Activated T-helper 9 cell treated with anti-CD3 and anti-CD28 coated beads, Interleukin-2, amount 50 U/mL, for 16 hours (primary cell): ENCODE measurements around the gene OPCML.

ENCODE experiments used
- DNase-seq: peaks from one replicate; pipeline ENCODE4 v3.0.0-alpha.2; 2020; ENCODE audit warnings: low read depth

Gene OPCML

DNA sequence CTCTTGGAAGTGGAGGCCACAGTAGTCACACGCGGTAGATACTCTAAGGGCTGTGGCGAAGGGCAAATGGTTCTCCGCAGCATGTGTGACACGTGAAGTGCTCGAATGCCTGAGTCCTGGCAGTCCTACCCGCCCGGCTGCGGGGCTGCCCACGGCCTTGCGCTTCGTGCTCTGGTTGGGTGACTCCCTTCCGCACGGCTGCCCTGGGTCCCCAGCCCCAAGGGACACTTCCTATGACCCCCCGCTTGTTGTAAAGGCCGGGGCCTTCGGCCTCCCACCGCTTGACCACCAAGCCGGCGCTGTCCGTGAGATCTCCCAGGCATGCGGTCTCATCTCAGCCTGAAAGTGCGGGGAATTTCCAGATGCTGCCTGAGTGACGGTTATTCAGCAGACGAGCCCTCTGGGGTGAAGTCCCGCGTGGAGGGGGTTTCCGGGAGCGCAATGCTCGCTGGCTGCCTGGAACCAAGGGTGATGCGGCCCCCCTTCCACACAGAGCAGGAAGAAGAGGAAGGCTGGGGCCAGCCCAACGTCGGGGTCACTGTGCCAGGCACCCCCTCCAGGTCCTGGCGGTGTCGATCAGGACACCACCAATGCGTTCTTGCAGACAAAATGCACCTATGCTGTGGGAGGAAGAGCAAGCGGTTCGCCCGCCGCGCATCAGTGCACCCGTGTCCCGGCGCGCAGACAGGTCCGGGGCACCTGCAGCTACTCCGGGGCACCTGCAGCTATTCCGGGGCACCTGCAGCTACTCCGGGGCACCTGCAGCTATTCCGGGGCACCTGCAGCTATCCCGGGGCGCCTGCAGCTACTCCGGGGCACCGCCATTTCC is 171.2 kb downstream of the OPCML start:
- DNase-seq = no peak

DNA sequence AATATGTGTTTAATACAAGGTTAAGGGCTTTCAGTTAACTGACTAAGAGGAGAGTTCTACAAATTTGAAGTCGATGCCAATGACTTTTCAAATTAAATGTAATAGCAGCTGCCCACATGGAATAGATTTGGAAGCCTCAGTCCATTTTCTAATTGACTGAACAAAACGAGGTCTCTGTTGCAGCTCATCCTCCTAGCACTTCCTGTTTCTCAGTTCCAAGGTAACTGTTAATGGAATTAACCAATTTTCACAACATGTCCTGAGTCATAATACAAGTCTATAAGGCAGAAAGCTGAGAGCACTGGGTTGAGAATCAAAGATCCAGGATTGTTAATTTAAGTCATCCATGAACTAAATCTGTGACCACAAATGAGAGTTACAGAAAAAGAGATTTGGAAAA is 177.2 kb downstream of the OPCML start:
- DNase-seq = no peak

DNA sequence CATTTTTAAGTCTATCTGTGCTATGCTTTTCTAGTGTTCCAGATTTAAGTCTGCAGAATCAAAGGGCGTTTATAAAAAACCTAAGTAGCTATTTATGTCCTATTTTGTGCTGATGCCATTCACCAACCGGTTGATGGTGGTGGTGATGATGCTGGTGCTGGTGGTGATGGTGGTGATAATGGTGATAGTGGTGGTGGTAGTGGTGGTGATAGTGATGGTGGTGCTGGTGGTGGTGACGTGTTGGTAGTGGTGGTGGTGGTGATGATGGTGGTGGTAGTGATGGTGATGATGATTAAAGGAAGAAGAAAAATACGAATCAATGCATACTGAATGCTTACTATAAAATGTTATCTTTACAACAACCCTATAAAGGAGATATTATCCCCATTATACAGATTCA is 178.2 kb downstream of the OPCML start:
- no peak for DNase-seq

DNA sequence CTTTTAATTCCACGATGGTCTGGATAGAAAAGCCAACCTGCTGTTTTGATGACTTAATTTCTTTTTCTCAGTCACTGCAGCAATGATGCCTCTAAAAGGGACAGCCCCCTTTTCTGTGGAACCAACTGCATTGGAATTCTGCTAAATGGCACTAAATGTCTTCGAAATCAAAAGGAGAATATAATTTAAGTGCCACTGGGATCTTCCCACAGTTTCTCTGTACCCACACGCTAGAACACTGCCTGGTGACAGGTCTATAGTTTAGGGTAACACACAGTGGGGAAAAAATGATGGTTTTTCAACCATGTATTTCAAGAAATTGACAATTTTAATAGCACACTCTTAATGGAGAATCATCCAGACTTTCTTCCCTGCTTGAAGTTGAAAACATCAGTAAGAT is 182.3 kb downstream of the OPCML start:
- DNase-seq = no peak

DNA sequence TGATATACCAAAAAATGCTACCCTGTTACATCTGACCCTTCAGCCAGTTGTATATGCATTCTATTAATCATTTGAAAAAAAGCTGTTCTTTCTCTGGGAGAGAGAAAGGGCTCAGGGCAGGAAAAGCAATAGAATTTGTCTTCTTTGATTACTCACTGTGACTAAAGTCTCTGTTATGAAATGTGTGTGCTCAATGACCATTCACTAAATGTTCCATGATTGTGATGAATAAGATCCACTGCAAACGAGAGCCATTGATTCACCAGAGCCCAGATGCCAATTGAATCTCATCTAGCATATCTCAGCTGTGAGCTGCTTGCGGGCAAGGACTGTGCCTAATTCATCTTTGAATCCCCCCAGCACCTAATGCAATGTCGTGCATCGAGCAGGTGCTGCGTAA is 184.3 kb downstream of the OPCML start:
- DNase-seq = no peak

DNA sequence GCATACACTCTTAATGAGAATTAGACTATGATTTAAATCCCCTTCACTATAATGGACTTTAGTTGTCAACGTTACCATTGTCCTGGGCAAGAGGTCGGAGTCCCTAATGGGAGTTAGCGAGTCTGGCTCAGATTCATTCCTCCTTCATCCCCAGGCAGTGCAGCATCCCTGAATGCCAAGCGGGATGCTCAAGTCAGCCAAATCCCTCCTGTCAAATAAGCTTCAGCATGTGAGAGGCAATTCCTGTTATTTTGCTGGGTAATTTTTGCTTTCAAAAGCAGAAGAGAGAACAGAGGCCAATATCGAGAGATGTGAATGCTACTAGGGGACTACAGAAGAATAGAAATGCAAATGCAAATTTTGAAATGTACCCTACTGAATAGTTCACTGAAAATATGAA is 186.2 kb downstream of the OPCML start:
- no peak for DNase-seq

DNA sequence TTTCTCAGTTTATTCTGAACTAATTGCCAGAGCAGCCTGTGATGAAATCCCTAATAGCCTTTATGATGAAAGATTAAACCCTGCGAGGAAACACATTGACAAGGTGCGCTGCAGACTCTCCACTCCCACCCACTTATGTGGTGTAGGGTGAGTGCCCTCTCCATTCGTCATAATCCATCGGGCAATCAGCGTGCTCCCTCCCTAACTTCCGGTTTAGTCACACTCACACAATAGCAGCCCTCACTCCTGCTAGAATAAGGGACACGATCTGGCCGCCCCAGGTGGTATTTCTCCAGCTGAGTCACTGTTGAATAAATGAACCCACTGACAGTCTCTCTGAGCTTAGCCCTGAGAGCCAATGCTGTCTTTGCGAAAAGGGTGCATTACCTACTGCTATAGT is 188.3 kb downstream of the OPCML start:
- no peak for DNase-seq

DNA sequence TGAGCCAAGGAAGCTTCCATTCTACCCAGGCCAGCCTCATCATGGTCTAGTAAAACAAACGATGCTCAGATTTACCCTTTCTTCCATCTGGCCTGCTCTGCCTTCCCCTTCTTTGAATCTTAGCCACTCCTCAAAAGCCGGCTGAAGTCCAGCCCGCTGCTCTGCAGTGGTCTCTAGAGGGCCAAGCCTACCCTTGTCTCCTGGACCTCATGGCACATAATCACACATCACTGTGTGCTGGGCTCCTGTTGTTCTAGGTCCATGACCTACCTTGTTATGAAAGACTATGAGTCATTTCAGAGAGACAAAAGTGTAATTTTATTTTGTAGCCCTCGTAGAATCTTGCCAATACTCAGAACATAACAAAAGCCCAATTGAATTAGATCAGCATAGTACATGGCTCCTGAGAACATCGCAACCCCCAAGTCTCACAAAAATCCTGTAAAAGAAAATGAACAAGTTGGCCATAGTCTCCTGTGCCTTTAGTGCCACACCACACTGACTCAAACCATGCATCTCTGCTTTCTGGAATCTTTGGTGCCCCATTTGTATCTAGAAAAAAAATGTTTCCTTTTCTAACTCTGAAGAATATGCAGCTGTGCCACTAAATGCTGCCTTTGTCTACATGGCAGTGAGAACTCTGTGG is 192.7 kb downstream of the OPCML start:
- DNase-seq = no peak

DNA sequence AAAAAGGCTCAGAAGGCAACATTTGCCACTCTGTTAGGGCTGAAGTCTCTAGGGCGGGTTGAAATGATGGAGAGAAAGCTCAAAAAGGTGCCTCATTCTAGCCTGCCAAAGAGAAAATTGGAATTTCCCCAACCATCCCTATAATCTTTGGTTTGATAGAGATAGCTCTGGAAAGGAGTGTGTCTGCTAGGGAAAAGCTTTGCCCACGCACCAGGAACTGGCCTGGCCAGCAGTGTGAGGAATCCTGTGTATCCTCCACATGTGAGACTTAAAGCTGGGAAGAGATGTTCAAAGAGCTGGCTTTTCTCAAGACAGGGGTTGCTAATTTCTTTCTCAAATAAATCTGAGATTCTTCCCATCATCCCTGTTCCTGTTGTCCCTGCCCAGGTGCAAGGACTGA is 193.7 kb downstream of the OPCML start:
- no peak for DNase-seq

DNA sequence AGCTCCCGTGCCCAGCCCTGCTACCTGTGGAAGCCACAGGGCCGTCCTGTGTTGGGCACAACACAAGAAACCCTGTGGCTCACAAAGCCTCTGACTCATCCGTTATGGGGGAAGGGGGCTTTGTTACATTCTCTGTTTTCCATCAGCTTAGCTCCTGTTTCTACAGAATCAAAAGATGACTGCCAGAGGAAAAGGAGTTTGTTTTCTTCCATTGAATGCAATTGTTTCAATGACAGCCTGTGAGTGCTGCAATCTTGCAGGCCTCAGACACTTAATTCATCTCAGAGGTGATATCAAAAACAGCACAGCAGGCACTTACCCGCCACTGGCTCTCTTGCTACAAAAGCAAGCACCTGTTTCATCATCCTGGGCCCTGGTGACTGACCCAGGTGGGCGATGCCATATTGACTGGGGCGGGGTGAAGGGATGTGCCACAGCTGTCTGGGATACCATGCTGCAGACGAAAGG is 194.3 kb downstream of the OPCML start:
- DNase-seq = no peak

DNA sequence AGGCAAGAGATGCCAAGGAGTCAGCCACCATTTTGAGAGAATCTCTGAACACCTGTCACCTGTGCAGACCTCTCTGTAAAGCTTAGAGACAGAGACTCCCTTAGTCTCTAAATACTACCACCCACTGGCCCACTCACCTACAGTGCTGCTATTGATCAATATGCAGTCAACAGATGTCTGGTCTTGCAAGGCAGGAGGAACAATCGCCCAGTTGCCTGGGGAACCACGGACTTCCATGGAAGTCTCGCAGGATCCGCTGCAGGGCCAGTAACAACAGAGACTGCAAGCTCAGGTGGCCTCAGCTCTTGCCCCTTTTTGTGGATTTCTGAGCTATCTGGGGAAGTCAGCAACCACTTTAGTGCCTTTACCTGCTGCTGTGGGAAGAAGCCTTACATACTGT is 195.1 kb downstream of the OPCML start:
- no peak for DNase-seq

DNA sequence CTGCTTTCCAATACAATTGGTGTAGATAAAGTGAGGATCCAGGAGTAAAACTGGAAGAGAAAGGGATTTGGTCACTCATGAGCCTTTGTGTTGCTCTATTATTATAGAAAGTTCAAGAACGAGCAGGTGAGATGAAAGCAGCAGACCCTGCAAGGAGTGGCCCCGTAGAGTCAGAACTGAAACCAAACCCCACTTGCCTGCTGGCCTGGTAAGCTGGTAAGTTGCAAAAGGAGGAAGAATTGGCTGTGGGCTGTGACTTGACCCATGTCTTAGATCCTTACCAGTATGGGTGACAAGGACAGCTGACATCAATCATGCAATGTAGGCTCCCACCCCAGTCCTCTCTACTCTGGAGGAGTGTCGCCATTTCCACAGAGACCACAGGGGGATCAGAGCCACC is 201.3 kb downstream of the OPCML start:
- DNase-seq = no peak

DNA sequence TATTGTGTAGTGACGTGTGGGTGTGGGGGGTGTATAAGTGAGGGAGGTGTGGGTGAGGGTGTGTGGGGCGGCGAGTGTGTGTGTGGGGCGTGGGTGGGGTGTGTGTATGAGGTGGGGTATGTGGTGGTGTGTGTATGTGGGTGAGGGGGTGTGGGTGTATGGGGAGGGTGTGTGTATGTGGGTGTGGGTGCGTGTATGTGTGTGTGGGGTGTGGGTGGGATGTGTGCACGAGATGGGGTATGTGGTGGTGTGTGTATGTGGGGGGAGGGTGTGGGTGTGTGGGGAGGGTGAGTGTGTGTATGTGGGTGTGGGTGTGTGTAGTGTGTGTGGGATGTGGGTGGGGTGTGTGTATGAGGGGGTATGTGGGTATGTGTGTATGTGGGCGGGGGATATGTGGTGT is 205.5 kb downstream of the OPCML start:
- no peak for DNase-seq

DNA sequence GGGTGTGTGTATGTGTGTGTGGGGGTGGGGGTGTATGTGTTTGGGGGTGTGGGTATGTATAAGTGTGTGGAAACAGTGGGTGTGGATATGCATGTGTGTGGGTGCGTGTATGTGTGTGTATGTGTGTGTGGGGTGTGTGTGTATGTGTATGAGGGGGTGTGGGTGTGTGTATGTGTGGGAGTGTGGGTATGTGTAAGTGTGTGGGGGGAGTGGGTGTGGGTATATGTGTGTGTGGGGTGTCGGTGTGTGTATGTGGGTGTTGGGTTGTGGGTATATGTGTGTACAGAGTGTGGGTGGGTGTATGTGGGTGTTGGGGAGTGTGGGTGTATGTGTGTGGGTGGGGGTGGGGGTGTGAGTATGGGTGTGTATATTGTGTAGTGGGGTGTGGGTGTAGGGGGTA is 206.0 kb downstream of the OPCML start:
- DNase-seq = no peak

DNA sequence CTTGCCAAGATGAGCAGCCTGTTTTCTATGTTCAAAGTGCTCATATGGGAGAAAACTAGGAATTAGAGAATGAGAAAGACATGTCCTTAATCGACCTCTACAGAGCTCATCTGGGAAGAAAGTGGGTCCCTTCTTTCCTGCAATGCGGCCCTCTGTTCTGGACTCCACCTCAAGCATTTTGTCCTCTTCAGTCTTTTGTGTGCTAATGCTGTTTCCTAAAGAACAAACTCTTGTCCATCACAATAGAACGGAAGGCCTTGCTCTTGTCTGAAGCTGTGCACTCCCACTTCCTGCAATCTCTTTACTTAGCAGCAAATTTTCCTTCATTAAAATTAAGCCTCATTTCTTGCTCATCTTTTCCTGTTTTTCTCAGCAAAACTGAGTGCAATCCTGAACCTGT is 206.6 kb downstream of the OPCML start:
- no peak for DNase-seq

DNA sequence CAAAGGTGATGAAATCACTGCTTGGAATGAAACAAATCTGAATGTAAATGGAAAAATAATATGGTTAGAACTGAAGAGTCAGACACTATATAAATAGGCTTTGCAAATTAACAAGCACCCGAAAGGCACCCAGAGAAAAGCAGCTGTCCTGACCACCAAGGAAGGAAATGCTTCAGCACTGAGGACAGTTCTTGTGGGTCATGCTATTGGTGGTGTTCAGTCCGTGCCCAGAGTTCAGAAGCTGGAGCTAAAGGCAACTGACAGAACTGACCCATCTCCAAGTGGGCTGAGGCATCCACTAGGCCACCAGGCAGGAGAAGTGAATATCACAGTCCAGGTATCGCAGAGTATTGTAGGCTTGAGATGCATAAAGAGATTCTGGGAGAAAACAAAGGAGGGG is 208.9 kb downstream of the OPCML start:
- no peak for DNase-seq

DNA sequence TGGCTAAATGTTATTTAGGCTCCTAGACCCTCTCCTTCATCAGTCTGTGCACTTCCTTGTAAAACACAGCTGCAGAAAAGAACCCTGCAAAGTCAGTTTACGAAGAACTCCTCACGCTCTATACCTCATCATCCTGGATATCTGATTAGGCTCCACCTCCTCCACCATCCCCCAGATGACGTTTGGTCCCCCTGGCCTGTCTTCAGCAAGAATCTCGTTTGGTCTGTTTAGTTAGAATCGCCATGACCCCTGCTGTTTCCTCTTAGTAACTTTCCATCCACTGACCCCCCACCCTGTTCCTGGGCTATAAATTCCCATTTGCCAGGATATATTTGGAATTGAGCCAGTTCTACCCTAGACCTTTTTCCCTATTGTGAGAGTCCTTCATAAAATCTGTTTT is 214.1 kb downstream of the OPCML start:
- DNase-seq = no peak

DNA sequence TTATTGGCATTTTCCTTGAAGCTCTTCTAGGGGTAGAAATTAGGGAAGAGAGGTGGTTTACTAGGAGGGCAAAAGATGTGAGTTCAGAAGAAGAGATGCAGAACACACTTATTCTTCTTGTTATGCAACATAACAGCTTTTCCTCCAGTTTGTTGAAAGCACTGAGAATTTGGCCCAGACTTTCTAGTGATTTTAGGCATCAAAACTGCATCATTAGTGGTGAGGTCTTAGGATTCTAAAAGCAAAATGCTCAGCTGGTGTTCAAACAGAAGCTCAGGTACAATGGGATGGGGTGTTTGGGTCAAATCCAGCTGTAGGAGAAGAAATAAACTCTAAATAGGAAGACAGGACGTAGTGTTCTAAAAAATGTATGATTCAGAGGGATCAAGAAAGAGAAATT is 221.1 kb downstream of the OPCML start:
- no peak for DNase-seq

DNA sequence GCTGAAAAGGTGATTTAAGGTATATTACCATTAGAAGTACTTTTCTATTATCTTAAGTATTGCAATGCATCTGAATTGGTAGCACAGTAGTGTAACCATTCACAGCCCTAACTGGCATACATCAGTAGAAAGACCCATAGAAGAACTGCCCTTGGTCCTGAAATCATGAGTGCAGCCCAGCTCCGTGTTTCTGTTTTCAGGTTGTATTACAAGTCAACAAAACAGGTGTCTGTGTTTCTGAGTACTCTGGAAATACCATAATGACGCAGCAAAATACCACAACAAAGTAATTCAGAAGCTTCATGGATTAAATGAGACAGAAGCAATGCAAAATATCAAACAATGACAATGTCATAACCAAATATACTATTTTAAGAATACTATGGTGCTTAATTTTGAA is 226.3 kb downstream of the OPCML start:
- DNase-seq = no peak

DNA sequence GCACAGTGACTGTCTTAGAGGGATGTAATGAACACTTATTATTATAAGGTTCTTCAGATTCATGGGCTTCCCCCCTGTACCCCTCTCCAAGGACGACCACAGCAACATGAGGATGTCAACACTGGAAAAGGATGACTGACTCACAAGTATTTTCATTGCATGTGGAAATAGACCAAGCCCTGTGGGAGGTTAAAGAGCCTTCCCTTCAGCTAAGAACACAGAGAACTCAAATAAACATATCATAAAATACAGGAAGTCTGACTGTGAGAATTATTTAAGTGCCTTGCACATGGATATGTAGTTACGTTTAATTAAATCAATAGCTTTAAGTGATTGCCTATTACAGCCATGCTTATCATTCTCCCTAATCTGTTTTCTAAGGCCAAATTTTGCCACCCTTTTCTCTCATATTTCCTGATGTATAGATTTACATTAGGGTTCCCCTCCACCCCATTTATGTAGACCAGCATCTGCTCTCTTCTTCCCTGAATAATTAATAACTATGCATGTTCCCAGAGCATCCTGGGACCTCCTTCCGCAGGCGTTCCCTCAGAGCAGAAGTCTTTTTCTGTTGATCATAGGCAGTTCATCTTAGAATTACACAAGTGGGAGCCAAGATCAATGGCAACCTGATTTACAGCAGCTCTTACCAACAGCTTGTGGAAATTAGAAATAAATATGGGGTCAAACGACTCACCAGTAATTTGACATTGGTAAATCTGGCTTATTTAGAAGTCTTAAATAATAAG is 226.9 kb downstream of the OPCML start:
- DNase-seq = no peak

DNA sequence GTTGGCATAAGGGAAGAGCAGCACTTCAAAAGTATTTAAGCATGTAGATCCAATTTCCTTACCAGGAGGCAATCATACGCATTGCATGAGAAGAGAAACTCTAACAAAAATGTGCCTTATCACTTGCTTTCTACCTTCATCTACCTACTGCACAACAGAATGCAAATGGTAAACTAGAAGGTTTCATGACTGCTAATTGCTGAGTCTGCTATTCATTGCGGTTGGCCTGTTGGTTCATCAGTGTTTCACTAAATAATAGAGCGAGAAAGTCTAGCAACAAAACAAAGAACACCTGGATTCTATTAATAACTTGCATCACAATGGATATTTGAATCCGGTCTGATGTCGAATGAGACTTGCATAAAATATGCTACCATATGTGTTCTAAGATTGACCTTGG is 229.0 kb downstream of the OPCML start:
- DNase-seq = no peak

DNA sequence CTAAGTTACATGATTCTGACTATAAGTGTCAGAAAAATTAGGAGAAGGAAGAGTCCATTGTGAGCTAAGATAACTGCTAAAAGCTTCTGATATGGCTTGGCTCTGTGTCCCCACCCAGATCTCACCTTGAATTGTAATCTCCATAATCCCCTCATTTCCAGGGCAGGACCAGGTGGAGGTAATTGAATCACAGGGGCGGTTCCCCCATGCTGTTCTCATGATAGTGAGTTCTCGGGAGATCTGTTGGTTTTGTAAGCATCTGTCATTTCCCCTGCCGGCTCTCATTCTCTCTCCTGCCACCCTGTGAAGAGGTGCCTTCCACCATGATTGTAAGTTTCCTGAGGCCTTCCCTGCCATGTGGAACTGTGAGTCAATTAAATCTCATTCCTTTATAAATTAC is 230.2 kb downstream of the OPCML start:
- DNase-seq = no peak

DNA sequence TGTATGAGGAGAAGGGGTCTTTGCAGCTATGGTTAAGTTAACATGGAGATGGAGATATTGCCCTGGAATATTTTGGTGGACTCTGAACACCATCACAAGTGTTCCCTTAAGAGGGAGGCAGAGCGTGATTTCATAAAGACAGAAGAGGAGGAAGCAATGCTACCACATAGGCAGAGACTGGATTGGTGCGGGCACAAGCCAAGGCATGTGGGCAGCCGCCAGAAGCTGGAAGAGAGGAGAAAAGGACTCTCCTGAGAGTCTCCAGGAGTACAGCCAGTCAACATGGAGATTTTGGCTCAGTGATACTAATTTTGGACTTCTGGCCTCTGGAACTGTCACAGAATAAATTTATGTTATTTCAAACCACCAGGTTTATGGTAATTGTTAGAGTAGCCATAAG is 231.6 kb downstream of the OPCML start:
- no peak for DNase-seq
